RWPE2 (cell line): Measurements from ENCODE around the gene DNAJC25.

ENCODE experiments used
- ATAC-seq: fragments of 200-7000 bp; cut with Tn5 transposase; 3 replicates; pipeline ENCODE4 v1.9.1; 2021; ENCODE audit warnings: low read depth
- DNase-seq: peaks from one replicate; pipeline ENCODE4 v3.0.0-alpha.2; 2020; ENCODE audit warnings: low spot score
- H3K27ac ChIP-seq: fragments of 450-650 bp; 2 replicates; pipeline ENCODE4 v1.5.1; 2017; ENCODE audit warnings: mild to moderate bottlenecking; ENCODE audit not compliant: poor library complexity, severe bottlenecking
- H3K27me3 ChIP-seq: fragments of 250-450 bp; sonication (Bioruptor Pico); 2 replicates; pipeline ENCODE4 v1.5.1; 2021; ENCODE audit warnings: mild to moderate bottlenecking, moderate library complexity; ENCODE audit not compliant: insufficient read depth, poor library complexity, severe bottlenecking
- H3K36me3 ChIP-seq: fragments of 250-450 bp; sonication (Bioruptor Pico); 2 replicates; pipeline ENCODE4 v1.5.1; 2020; ENCODE audit warnings: low read depth, mild to moderate bottlenecking, moderate library complexity
- H3K4me1 ChIP-seq: fragments of 250-450 bp; sonication (Bioruptor Pico); 2 replicates; pipeline ENCODE4 v1.5.1; 2021; ENCODE audit warnings: mild to moderate bottlenecking, moderate library complexity; ENCODE audit not compliant: insufficient read depth, poor library complexity, severe bottlenecking
- H3K4me3 ChIP-seq: fragments of 250-450 bp; sonication (Bioruptor Pico); 2 replicates; pipeline ENCODE4 v1.5.1; 2021; ENCODE audit warnings: mild to moderate bottlenecking, moderate library complexity; ENCODE audit not compliant: severe bottlenecking
- H3K9me3 ChIP-seq: fragments of 250-450 bp; sonication (Bioruptor Pico); 2 replicates; pipeline ENCODE4 v1.5.1; 2021; ENCODE audit warnings: mild to moderate bottlenecking, moderate library complexity; ENCODE audit not compliant: severe bottlenecking
- CTCF ChIP-seq: fragments of 450-650 bp; IDR thresholded peaks from one replicate; pipeline ENCODE4 v1.5.1; 2017; ENCODE audit warnings: mild to moderate bottlenecking, moderate library complexity; ENCODE audit not compliant: poor library complexity, severe bottlenecking

DNAJC25 gene

GRCh38 chr9:111644195-111644772 lies 13.2 kb downstream of the DNAJC25 start:
- Histone ChIP-seq H3K36me3 (peaks cover 55% of the 10 kb centered on the region), H3K4me3 (no peak overlapping the region), H3K4me1 (no peaks in the 10 kb centered on the region), H3K27me3 (no peaks in the 10 kb centered on the region), H3K9me3 (no peaks in the 10 kb centered on the region), H3K27ac (no peak overlapping the region)
- ATAC-seq = no peak
- no peak for TF ChIP-seq CTCF
- DNase-seq = no peak

GRCh38 chr9:111645806-111646205 lies 14.7 kb downstream of the DNAJC25 start:
- H3K36me3 ChIP-seq = peaks cover 70% of the 10 kb centered on the region
- H3K27ac ChIP-seq = no peak overlapping the region
- H3K4me1 ChIP-seq = no peaks in the 10 kb centered on the region
- H3K27me3 ChIP-seq = no peaks in the 10 kb centered on the region
- H3K9me3 ChIP-seq = no peaks in the 10 kb centered on the region
- TF ChIP-seq CTCF = no peak
- DNase-seq (no peak), ATAC-seq (no peak)
- no peak overlapping the region for H3K4me3 ChIP-seq

GRCh38 chr9:111646417-111646816 lies 15.3 kb downstream of the DNAJC25 start:
- no peak for ATAC-seq
- H3K9me3 ChIP-seq = no peaks in the 10 kb centered on the region
- H3K4me3 ChIP-seq = no peak overlapping the region
- DNase-seq = no peak
- no peak for TF ChIP-seq CTCF
- H3K27ac ChIP-seq = no peak overlapping the region
- peaks cover 71% of the 10 kb centered on the region for H3K36me3 ChIP-seq
- H3K4me1 ChIP-seq = no peaks in the 10 kb centered on the region
- no peaks in the 10 kb centered on the region for H3K27me3 ChIP-seq

GRCh38 chr9:111648066-111648465 lies 16.9 kb downstream of the DNAJC25 start:
- Histone ChIP-seq H3K27me3 (no peaks in the 10 kb centered on the region), H3K9me3 (no peaks in the 10 kb centered on the region), H3K4me1 (no peaks in the 10 kb centered on the region), H3K4me3 (no peak overlapping the region), H3K27ac (no peak overlapping the region), H3K36me3 (peaks cover 71% of the 10 kb centered on the region)
- no peak for ATAC-seq
- no peak for DNase-seq
- TF ChIP-seq CTCF = no peak

- no peak overlapping the region for H3K4me3 ChIP-seq
- no peak for DNase-seq
- no peaks in the 10 kb centered on the region for H3K9me3 ChIP-seq
- H3K36me3 ChIP-seq = peaks cover 72% of the 10 kb centered on the region
- no peak for ATAC-seq
- no peak for TF ChIP-seq CTCF
- H3K4me1 ChIP-seq = no peaks in the 10 kb centered on the region
- H3K27me3 ChIP-seq = no peaks in the 10 kb centered on the region
- no peak overlapping the region for H3K27ac ChIP-seq
These were observed 17.9 kb downstream of the DNAJC25 start for GRCh38 chr9:111649016-111649415.
